GM23338 (cell line): Measurements from ENCODE around the gene PDP2. TPM values are rescaled to one million over a fixed set of nuclear protein-coding genes. Genes with fewer than 3 reads are reported as not detected.
A peak's percentile ranks its signal among the peaks of the same experiment; 100 is the strongest.

ENCODE experiments used
- ATAC-seq: fragments of 200-7000 bp; cut with Tn5 transposase; 3 replicates; pipeline ENCODE4 v1.9.1; 2020
- DNase-seq: peaks from one replicate; pipeline ENCODE4 v3.0.0-alpha.2; 2015; ENCODE audit warnings: low spot score
- H2AFZ ChIP-seq: fragments of 200-600 bp; sonication (generic); 2 replicates; pipeline ENCODE4 v1.8.0; 2016; ENCODE audit warnings: antibody characterized with exemption, mild to moderate bottlenecking, moderate library complexity
- H3F3A ChIP-seq: fragments of 200-600 bp; sonication (generic); replicated peaks from 2 replicates; pipeline ENCODE4 v1.8.0; 2017; ENCODE audit warnings: antibody characterized with exemption, mixed run types, low read depth
- H3K27ac ChIP-seq: fragments of 200-600 bp; sonication (generic); 2 replicates; pipeline ENCODE4 v1.6.1; 2016; ENCODE audit warnings: low read depth
- H3K27me3 ChIP-seq: fragments of 200-600 bp; sonication (generic); 2 replicates; pipeline ENCODE4 v1.8.0; 2016; ENCODE audit warnings: mild to moderate bottlenecking, mixed run types, moderate library complexity; ENCODE audit not compliant: insufficient read depth
- H3K36me3 ChIP-seq: fragments of 200-600 bp; sonication (generic); 2 replicates; pipeline ENCODE4 v1.8.0; 2016; ENCODE audit warnings: mild to moderate bottlenecking; ENCODE audit not compliant: insufficient read depth
- H3K4me1 ChIP-seq: fragments of 200-600 bp; sonication (generic); 2 replicates; pipeline ENCODE4 v1.8.0; 2016; ENCODE audit warnings: mild to moderate bottlenecking, moderate library complexity; ENCODE audit not compliant: insufficient read depth
- H3K4me2 ChIP-seq: fragments of 200-600 bp; sonication (generic); 2 replicates; pipeline ENCODE4 v1.7.1; 2017; ENCODE audit warnings: mixed run types
- H3K4me3 ChIP-seq: fragments of 200-600 bp; sonication (generic); 2 replicates; pipeline ENCODE4 v1.6.1; 2016; ENCODE audit warnings: mixed run types
- H3K79me2 ChIP-seq: fragments of 200-600 bp; sonication (generic); replicated peaks from 2 replicates; pipeline ENCODE4 v1.8.0; 2017; ENCODE audit warnings: mild to moderate bottlenecking; ENCODE audit not compliant: insufficient read depth
- H3K9me2 ChIP-seq: fragments of 200-600 bp; sonication (generic); 2 replicates; pipeline ENCODE4 v1.8.0; 2017; ENCODE audit not compliant: insufficient read depth
- H4K20me1 ChIP-seq: fragments of 200-600 bp; sonication (generic); replicated peaks from 2 replicates; pipeline ENCODE4 v1.8.0; 2017; ENCODE audit warnings: mild to moderate bottlenecking; ENCODE audit not compliant: insufficient read depth
- H3K27ac Mint-ChIP-seq: 2 replicates; pipeline ENCODE4 v1.8.0; 2020; ENCODE audit warnings: inconsistent platforms, mild to moderate bottlenecking, moderate library complexity, mixed read lengths
- H3K27me3 Mint-ChIP-seq: 3 replicates; pipeline ENCODE4 v1.8.0; 2022; ENCODE audit warnings: low read depth, mild to moderate bottlenecking, moderate library complexity, mixed read lengths, inconsistent platforms; ENCODE audit not compliant: insufficient read depth, poor library complexity
- H3K36me3 Mint-ChIP-seq: 3 replicates; pipeline ENCODE4 v1.8.0; 2021; ENCODE audit warnings: low read depth, mild to moderate bottlenecking, inconsistent platforms, moderate library complexity, mixed read lengths
- H3K4me1 Mint-ChIP-seq: 3 replicates; pipeline ENCODE4 v1.8.0; 2020; ENCODE audit warnings: mild to moderate bottlenecking, inconsistent platforms, mixed read lengths
- H3K4me3 Mint-ChIP-seq: 3 replicates; pipeline ENCODE4 v1.8.0; 2021; ENCODE audit warnings: moderate library complexity, mild to moderate bottlenecking, inconsistent platforms, mixed read lengths
- H3K9me3 Mint-ChIP-seq: 3 replicates; pipeline ENCODE4 v1.8.0; 2020; ENCODE audit warnings: moderate library complexity, mild to moderate bottlenecking, inconsistent platforms, mixed read lengths
- CREB1 ChIP-seq: fragments of 250-450 bp; sonication (Bioruptor Pico); IDR thresholded peaks from 2 replicates; pipeline ENCODE4 v1.5.0; 2020; ENCODE audit warnings: low read depth, mild to moderate bottlenecking, moderate library complexity
- CTCF ChIP-seq, 2 experiments: fragments of 200-600 bp in 1 of 2; sonication (generic) in 1 of 2; conservative IDR thresholded peaks; 2 replicates each; pipeline versions ENCODE4 v1.5.1 to v1.6.1; 2016 to 2017; ENCODE audit warnings: antibody characterized with exemption in 2 of 2, low read depth in 2 of 2, mild to moderate bottlenecking in 2 of 2, moderate library complexity in 1 of 2
- ETS1 ChIP-seq: IDR thresholded peaks from 2 replicates; pipeline ENCODE4 v1.6.1; 2016; ENCODE audit warnings: antibody characterized with exemption
- EZH2 ChIP-seq: fragments of 200-600 bp; sonication (generic); IDR thresholded peaks from one replicate; pipeline ENCODE4 v1.8.0; 2017; ENCODE audit warnings: antibody characterized with exemption, mild to moderate bottlenecking, low read depth; ENCODE audit not compliant: unreplicated experiment
- EZH2phosphoT487 ChIP-seq: fragments of 200-600 bp; sonication (generic); IDR thresholded peaks from one replicate; pipeline ENCODE4 v1.8.1; 2018; ENCODE audit warnings: antibody characterized with exemption; ENCODE audit not compliant: unreplicated experiment
- JUNB ChIP-seq: IDR thresholded peaks from one replicate; pipeline ENCODE4 v1.6.1; 2016; ENCODE audit warnings: antibody characterized with exemption; ENCODE audit not compliant: unreplicated experiment
- NANOG ChIP-seq: IDR thresholded peaks from 2 replicates; pipeline ENCODE4 v1.6.1; 2016; ENCODE audit warnings: antibody characterized with exemption, borderline replicate concordance
- POLR2AphosphoS5 ChIP-seq: IDR thresholded peaks from 2 replicates; pipeline ENCODE4 v1.6.1; 2016; ENCODE audit warnings: antibody characterized with exemption, low read depth
- REST ChIP-seq: IDR thresholded peaks from one replicate; pipeline ENCODE4 v1.6.1; 2018; ENCODE audit warnings: antibody characterized with exemption; ENCODE audit not compliant: unreplicated experiment
- STAT1 ChIP-seq: IDR thresholded peaks from one replicate; pipeline ENCODE4 v1.6.1; 2016; ENCODE audit warnings: antibody characterized with exemption; ENCODE audit not compliant: unreplicated experiment
- ZNF114 ChIP-seq: fragments of 250-450 bp; sonication (Bioruptor Pico); IDR thresholded peaks from 2 replicates; pipeline ENCODE4 v1.5.0; 2020; ENCODE audit warnings: mild to moderate bottlenecking, moderate library complexity
- ZNF331 ChIP-seq: fragments of 250-450 bp; sonication (Bioruptor Pico); IDR thresholded peaks from 2 replicates; pipeline ENCODE4 v1.5.0; 2020; ENCODE audit warnings: low read depth, mild to moderate bottlenecking, moderate library complexity
- polyA plus RNA-seq: library from polyadenylated mRNA; unstranded; fragments of >200 nt; fragmentation: Nextera tagmentation; extraction: Ambion mirVana; gene quantifications from 2 replicates; pipeline ENCODE4 v1.2.1, GENCODE V29; 2016
- total RNA-seq: library from RNA; depleted of rRNA; stranded (reverse); fragments of >200 nt; shearing (Covaris generic); gene quantifications from 2 replicates; pipeline ENCODE4 v1.2.3, GENCODE V29; 2014
- TF ChIP-seq, protein P1 (sequence below): fragments of 250-450 bp; sonication (Bioruptor Pico); IDR thresholded peaks from 2 replicates; pipeline ENCODE4 v1.5.0; 2020; ENCODE audit warnings: mild to moderate bottlenecking, moderate library complexity

The PDP2 gene
- total and polyA plus RNA-seq, 2 experiments from 2014 or later: 9.0 to 23.2 TPM

- no peak for TF ChIP-seq CTCF (conservative IDR thresholded peaks at IDR 0.05; ENCODE audit: low read depth in 2 of 2)
- TF ChIP-seq ZNF331: no peak
- no peak for TF ChIP-seq REST
- TF ChIP-seq POLR2AphosphoS5: no peak
- TF ChIP-seq ZNF114 (CRISPR knock-in tag): no peak
- no peak for TF ChIP-seq STAT1
- TF ChIP-seq CREB1 (CRISPR knock-in tag): no peak
- no peak for TF ChIP-seq EZH2phosphoT487
- TF ChIP-seq, protein P1, sequence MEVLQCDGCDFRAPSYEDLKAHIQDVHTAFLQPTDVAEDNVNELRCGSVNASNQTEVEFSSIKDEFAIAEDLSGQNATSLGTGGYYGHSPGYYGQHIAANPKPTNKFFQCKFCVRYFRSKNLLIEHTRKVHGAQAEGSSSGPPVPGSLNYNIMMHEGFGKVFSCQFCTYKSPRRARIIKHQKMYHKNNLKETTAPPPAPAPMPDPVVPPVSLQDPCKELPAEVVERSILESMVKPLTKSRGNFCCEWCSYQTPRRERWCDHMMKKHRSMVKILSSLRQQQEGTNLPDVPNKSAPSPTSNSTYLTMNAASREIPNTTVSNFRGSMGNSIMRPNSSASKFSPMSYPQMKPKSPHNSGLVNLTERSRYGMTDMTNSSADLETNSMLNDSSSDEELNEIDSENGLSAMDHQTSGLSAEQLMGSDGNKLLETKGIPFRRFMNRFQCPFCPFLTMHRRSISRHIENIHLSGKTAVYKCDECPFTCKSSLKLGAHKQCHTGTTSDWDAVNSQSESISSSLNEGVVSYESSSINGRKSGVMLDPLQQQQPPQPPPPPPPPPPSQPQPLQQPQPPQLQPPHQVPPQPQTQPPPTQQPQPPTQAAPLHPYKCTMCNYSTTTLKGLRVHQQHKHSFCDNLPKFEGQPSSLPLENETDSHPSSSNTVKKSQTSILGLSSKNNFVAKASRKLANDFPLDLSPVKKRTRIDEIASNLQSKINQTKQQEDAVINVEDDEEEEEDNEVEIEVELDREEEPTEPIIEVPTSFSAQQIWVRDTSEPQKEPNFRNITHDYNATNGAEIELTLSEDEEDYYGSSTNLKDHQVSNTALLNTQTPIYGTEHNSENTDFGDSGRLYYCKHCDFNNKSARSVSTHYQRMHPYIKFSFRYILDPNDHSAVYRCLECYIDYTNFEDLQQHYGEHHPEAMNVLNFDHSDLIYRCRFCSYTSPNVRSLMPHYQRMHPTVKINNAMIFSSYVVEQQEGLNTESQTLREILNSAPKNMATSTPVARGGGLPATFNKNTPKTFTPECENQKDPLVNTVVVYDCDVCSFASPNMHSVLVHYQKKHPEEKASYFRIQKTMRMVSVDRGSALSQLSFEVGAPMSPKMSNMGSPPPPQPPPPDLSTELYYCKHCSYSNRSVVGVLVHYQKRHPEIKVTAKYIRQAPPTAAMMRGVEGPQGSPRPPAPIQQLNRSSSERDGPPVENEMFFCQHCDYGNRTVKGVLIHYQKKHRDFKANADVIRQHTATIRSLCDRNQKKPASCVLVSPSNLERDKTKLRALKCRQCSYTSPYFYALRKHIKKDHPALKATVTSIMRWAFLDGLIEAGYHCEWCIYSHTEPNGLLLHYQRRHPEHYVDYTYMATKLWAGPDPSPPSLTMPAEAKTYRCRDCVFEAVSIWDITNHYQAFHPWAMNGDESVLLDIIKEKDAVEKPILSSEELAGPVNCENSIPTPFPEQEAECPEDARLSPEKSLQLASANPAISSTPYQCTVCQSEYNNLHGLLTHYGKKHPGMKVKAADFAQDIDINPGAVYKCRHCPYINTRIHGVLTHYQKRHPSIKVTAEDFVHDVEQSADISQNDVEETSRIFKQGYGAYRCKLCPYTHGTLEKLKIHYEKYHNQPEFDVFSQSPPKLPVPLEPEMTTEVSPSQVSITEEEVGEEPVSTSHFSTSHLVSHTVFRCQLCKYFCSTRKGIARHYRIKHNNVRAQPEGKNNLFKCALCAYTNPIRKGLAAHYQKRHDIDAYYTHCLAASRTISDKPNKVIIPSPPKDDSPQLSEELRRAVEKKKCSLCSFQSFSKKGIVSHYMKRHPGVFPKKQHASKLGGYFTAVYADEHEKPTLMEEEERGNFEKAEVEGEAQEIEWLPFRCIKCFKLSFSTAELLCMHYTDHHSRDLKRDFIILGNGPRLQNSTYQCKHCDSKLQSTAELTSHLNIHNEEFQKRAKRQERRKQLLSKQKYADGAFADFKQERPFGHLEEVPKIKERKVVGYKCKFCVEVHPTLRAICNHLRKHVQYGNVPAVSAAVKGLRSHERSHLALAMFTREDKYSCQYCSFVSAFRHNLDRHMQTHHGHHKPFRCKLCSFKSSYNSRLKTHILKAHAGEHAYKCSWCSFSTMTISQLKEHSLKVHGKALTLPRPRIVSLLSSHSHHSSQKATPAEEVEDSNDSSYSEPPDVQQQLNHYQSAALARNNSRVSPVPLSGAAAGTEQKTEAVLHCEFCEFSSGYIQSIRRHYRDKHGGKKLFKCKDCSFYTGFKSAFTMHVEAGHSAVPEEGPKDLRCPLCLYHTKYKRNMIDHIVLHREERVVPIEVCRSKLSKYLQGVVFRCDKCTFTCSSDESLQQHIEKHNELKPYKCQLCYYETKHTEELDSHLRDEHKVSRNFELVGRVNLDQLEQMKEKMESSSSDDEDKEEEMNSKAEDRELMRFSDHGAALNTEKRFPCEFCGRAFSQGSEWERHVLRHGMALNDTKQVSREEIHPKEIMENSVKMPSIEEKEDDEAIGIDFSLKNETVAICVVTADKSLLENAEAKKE (CRISPR knock-in tag): no peak
- TF ChIP-seq ETS1: no peak
- no peak for TF ChIP-seq JUNB
- no peak for TF ChIP-seq NANOG
- no peak for TF ChIP-seq EZH2
- no peaks in the 10 kb centered on the region for H3K79me2 ChIP-seq
- H3K27ac ChIP-seq: no peak overlapping the region
- DNase-seq (peak; percentile 16), ATAC-seq (no peak)
- no peaks in the 10 kb centered on the region for H3K9me2 ChIP-seq
- peaks cover 40% of the 10 kb centered on the region for H3K27me3 ChIP-seq
- H3K27ac Mint-ChIP-seq: no peak overlapping the region
- H2AFZ ChIP-seq: peak overlapping the region; percentile 63
- H4K20me1 ChIP-seq: no peaks in the 10 kb centered on the region
- H3F3A ChIP-seq: no peaks in the 10 kb centered on the region
- no peak overlapping the region for H3K4me2 ChIP-seq
- H3K4me3 ChIP-seq: no peak overlapping the region
- peaks cover under 1% of the 10 kb centered on the region; the same call in 1 of the 3 replicates for H3K4me1 Mint-ChIP-seq
- H3K27me3 Mint-ChIP-seq: peaks cover 36% of the 10 kb centered on the region
- no peaks in the 10 kb centered on the region; the same call in 2 of the 3 replicates for H3K9me3 Mint-ChIP-seq
- no peak overlapping the region for H3K4me3 Mint-ChIP-seq
- no peaks in the 10 kb centered on the region for H3K36me3 Mint-ChIP-seq
- no peaks in the 10 kb centered on the region for H3K36me3 ChIP-seq
- no peaks in the 10 kb centered on the region for H3K4me1 ChIP-seq
These were observed 41.6 kb downstream of the PDP2 start for GRCh38 chr16:66921729-66922450.
